ENCODE results near the gene SLC52A1. TPM values are rescaled to one million over a fixed set of nuclear protein-coding genes. Genes with fewer than 3 reads are reported as not detected.

SLC52A1 gene
- total and polyA plus RNA-seq, 11 donors, result 0.12 TPM; not detected in 10

DNA sequence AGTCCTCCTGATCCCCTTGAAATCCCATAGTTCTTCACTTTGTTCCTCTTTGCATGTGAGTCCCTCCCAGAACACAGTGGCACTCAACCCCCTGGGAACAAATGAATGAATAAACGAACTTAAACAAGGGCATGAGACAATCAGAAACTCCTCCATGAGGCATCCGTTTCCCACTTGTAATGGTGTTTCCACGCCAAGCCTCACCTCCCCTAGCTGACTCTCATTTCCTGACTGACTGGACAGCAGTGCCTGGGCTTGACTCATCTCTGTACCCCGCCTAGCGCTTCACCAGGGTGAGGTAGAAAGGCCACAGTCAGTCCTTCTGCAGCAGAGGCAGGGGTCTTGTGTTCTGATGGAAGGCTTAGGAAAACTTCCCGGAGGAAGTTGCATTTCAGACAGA is 23.3 kb downstream of the SLC52A1 start:
- Histone ChIP-seq H3K27me3 (no peaks in the 10 kb centered on the region), H3K4me1 (no peaks in the 10 kb centered on the region), H3K36me3 (peaks cover 2 to 100% (median 96%) of the 10 kb centered on the region in 9 donors), H3K4me3 (no peak overlapping the region), H3K9me3 (no peaks in the 10 kb centered on the region), H3K27ac (no peak overlapping the region)
- intact Hi-C loops (cut with DNase I), result no loop called here
- no peak for DNase-seq
- 71 to 79% (median 72%) methylated on average over 6 of the region's 6 CpGs for WGBS, 4 donors
- no peak for TF ChIP-seq POLR2A (IDR thresholded peaks at IDR 0.05)
- TF ChIP-seq, protein P1, sequence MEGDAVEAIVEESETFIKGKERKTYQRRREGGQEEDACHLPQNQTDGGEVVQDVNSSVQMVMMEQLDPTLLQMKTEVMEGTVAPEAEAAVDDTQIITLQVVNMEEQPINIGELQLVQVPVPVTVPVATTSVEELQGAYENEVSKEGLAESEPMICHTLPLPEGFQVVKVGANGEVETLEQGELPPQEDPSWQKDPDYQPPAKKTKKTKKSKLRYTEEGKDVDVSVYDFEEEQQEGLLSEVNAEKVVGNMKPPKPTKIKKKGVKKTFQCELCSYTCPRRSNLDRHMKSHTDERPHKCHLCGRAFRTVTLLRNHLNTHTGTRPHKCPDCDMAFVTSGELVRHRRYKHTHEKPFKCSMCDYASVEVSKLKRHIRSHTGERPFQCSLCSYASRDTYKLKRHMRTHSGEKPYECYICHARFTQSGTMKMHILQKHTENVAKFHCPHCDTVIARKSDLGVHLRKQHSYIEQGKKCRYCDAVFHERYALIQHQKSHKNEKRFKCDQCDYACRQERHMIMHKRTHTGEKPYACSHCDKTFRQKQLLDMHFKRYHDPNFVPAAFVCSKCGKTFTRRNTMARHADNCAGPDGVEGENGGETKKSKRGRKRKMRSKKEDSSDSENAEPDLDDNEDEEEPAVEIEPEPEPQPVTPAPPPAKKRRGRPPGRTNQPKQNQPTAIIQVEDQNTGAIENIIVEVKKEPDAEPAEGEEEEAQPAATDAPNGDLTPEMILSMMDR (IDR thresholded peaks at IDR 0.05), result no peak
- ATAC-seq, result no peak

- Histone ChIP-seq H3K36me3 (peaks cover 8 to 77% (median 75%) of the 10 kb centered on the region in 9 donors), H3K9me3 (no peaks in the 10 kb centered on the region), H3K4me1 (peaks cover 0 to 34% (median 24%) of the 10 kb centered on the region in 12 donors), H3K4me3 (no peak overlapping the region), H3K27me3 (no peaks in the 10 kb centered on the region), H3K27ac (peak overlapping the region in 1 of 12 donors; percentile 0)
- DNase-seq, result peak in 1 of 5 donors; percentile 44
- no peak for ATAC-seq
- no peak for TF ChIP-seq POLR2A (IDR thresholded peaks at IDR 0.05)
- TF ChIP-seq, protein P1 (IDR thresholded peaks at IDR 0.05), result no peak
- 80 to 87% (median 83%) methylated on average over 18 of the region's 18 CpGs for WGBS, 4 donors
- intact Hi-C loops (cut with DNase I), result no loop called here
These were observed 31.9 kb downstream of the SLC52A1 start for GRCh38 chr17:5003214-5003867.

- peaks cover 6 to 66% (median 64%) of the 10 kb centered on the region in 9 donors for H3K36me3 ChIP-seq
- 75 to 91% (median 86%) methylated on average over 19 to 20 of the region's 20 CpGs for WGBS, 4 donors
- H3K4me3 ChIP-seq, result no peak overlapping the region
- no peak for ATAC-seq
- DNase-seq, result peak in 1 of 5 donors; percentile 41
- H3K9me3 ChIP-seq, result no peaks in the 10 kb centered on the region
- H3K4me1 ChIP-seq, result peaks cover 0 to 35% (median 25%) of the 10 kb centered on the region in 12 donors
- intact Hi-C loops (cut with DNase I), result no loop called here
- TF ChIP-seq POLR2A (IDR thresholded peaks at IDR 0.05), result no peak
- TF ChIP-seq, protein P1 (IDR thresholded peaks at IDR 0.05), result no peak
- H3K27me3 ChIP-seq, result no peaks in the 10 kb centered on the region
- H3K27ac ChIP-seq, result peak overlapping the region in 1 of 12 donors; percentile 17
These were observed 33.0 kb downstream of the SLC52A1 start for GRCh38 chr17:5002121-5002788.

DNA sequence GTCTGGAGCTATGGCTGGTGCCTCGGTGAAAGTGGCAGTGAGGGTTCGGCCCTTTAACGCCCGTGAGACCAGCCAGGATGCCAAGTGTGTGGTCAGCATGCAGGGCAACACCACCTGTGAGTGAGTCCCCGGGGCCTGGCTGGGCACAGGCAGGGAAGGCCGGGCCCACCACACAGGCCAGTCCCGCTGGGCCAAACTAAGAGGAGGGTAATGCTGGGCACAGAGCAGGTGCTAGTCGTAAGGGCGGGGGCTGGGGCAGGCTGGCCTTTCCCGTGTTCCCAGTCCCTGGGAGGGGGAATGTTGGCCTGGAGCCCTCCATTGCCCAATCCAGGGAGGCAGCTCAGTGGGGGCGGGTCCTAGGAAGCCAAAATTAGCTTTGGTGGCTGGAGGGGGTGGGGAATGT is 35.0 kb downstream of the SLC52A1 start:
- 31 to 55% (median 49%) methylated on average over 9 to 11 of the region's 11 CpGs for WGBS, 4 donors
- H3K36me3 ChIP-seq, result peaks cover under 1 to 46% (median 44%) of the 10 kb centered on the region in 9 donors
- ATAC-seq (peak; percentile 75 to 82 (median 78)), DNase-seq (peak; percentile 87 to 96 (median 90))
- intact Hi-C loops (cut with DNase I), result no loop called here
- H3K4me1 ChIP-seq, result peaks cover 0 to 41% (median 31%) of the 10 kb centered on the region in 12 donors
- H3K9me3 ChIP-seq, result no peaks in the 10 kb centered on the region
- TF ChIP-seq, protein P1 (IDR thresholded peaks at IDR 0.05), result no peak
- TF ChIP-seq POLR2A (IDR thresholded peaks at IDR 0.05), result peak in 1 of 2 donors; percentile 56
- H3K4me3 ChIP-seq, result peak overlapping the region; percentile 21 to 100 (median 90)
- peak overlapping the region; percentile 92 to 99 (median 95) for H3K27ac ChIP-seq
- H3K27me3 ChIP-seq, result no peaks in the 10 kb centered on the region
